Left cardiac atrium (tissue), 4 donors: ENCODE data around the gene CAPN15. TPM values are rescaled to one million over a fixed set of nuclear protein-coding genes. Genes with fewer than 3 reads are reported as not detected.
A peak's percentile ranks its signal among the peaks of the same experiment; 100 is the strongest.
"Not testable (repeated sequence)": the region's sequence is repeated elsewhere in the genome, so short reads cannot be mapped to it uniquely, and the experiment has no call there.

Experiments used
- ATAC-seq, 2 donors: fragments of 200-7000 bp; cut with Tn5 transposase; one replicate each; pipeline ENCODE4 v1.9.1; 2020; ENCODE audit warnings: mild to moderate bottlenecking in 2 of 2, moderate library complexity in 2 of 2
- DNase-seq: peaks from one replicate; pipeline ENCODE4 v3.0.0-alpha.2; 2020
- intact Hi-C, 2 donors: fragments of 100-400 bp; cut with DNase I; formaldehyde crosslinking; loops; one replicate each; pipeline versions ENCODE4 v1.14.1 to v1.15.1; 2022 to 2023
- microRNA-seq, 2 donors: library from miRNA; unstranded; fragments of <30 nt; microRNA quantifications; one replicate each; pipeline ENCODE4 v1.2.0, GENCODE V29; 2020
- total RNA-seq, 2 donors: library from RNA; stranded (reverse); fragmentation: NEBNext Ultra II Directional; extraction: Animal tissue kit (Norgen Biotek cat#: 25700); gene quantifications; one replicate each; pipeline ENCODE4 v1.2.1, GENCODE V29; 2021
- donor health status: DM: no; HTN: yes; CAD: no.
- donor health status: DM: no; HTN: yes; CAD: no; lungs with severe emphysema.
- donor health status: DM: yes; HTN: yes; CAD: no.
- donor health status: Dilated cardiomyopathy.

Gene CAPN15
- total RNA-seq, 2 donors from 2014 or later, result 19.2 to 25.8 TPM

DNA sequence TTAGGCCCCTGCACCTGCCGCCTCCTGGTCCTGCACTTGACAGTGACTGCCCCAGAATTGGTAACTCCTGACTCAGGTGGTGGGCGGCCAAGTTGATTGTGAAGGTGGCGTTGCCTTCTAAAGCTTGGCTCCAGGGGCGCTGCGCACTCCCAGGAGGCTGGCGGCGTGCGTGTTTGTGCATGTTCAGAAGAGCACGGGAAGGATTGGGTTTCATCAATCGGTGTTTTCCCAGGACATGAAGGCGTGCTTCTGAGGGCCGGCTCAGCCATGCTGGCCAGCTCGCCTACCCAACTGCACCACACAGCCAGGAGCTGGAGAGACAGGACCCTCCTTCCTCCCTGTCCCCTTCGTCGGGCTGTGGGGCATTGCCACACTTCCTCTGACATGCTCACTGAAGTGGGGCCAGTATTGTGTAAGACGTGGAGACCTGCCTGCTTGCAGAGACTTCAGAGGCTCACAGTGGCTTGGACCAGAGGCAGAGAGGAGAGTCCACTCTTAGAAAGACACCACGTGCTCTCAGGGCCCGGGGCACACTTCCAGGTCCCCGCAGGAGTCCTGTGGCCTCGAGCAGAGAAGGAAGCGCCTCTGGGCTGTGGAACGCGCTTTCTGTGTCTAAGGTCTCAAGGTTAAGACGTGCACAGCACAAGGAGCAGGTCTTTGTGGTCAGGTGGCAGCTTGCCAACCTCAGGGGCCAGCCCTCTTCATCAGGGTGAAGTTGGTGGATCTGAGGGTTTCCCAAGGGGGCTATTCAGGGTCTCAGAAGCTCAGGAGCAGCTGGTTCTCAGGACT, 65.2 kb downstream of the CAPN15 start:
- intact Hi-C loops, result loop anchor here in 1 of 2 donors (5.0 kb wide), 1 partner anchor 45 kb away; the partner anchor contains the start of gene METTL26
- ATAC-seq, result no peak
- DNase-seq, result peak; percentile 61

DNA sequence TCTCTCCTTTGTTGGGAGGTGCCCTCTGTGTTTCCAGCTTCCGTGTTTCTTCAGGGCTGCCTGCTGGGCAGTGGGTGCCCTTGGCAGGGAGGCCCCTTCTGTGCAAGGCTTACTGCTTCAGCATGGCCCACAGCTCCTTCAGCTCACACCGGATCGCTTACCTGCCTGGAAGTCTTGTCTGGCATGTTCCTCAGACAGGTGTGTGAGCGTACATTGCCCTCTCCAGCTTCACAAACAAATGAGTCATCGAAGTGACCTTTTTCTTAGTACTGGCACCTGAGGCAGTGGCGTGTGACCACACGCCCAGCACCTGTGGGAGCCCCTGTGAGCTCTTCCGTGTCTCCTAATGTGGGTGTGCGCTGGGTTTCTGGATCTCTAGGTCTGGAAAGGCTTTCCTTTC, 65.9 kb downstream of the CAPN15 start:
- DNase-seq (no peak), ATAC-seq (no peak)
- intact Hi-C loops, result loop anchor here in 1 of 2 donors (5.0 kb wide), 1 partner anchor 44 kb away; the partner anchor contains the start of gene METTL26

DNA sequence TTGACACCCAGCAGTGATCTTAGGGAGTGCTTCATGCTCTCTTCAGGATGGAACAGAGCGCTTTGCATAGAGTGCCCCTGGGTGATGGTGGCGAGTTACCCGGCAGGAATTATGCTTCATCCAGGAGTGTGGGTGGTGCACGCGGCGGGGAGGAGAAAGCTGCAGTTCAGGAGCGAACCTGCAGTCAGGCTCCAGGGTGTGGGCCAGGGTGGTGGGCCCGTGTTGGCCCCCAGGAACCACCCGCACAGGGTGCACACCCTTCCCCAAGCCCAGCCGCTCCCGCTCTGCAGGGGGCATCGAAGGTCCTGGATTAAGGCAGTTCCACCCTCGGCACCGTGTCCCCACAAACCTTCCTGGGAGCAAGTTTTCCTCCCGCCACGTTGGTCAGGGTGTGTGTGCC, 66.3 kb downstream of the CAPN15 start:
- intact Hi-C loops, result loop anchor here in 1 of 2 donors (5.0 kb wide), 1 partner anchor 43 kb away; the partner anchor contains the start of gene METTL26
- no peak for DNase-seq
- ATAC-seq, result no peak

DNA sequence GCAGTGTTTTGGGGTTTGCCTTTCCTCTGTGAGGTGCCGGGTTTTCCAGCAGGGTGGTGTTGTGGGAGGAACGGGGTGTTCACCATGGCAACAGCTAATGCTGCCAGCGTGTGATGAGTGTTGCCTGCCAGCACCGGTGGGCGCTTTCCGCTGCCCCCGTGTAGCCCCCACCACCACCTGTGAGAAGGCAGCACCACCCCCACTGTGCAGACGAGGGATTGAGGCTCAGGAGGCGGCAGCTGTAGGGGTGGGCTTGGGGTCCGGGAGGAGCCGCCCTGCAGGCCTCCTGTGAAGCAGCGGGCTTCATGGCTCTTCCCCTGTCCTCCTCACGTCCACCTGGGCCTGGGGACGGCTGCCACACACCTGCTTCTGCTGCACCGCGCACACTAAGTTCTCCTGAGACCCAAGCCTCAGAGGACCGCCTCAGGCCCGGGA, 67.6 kb downstream of the CAPN15 start:
- intact Hi-C loops, result no loop called here
- DNase-seq (no peak), ATAC-seq (no peak)

DNA sequence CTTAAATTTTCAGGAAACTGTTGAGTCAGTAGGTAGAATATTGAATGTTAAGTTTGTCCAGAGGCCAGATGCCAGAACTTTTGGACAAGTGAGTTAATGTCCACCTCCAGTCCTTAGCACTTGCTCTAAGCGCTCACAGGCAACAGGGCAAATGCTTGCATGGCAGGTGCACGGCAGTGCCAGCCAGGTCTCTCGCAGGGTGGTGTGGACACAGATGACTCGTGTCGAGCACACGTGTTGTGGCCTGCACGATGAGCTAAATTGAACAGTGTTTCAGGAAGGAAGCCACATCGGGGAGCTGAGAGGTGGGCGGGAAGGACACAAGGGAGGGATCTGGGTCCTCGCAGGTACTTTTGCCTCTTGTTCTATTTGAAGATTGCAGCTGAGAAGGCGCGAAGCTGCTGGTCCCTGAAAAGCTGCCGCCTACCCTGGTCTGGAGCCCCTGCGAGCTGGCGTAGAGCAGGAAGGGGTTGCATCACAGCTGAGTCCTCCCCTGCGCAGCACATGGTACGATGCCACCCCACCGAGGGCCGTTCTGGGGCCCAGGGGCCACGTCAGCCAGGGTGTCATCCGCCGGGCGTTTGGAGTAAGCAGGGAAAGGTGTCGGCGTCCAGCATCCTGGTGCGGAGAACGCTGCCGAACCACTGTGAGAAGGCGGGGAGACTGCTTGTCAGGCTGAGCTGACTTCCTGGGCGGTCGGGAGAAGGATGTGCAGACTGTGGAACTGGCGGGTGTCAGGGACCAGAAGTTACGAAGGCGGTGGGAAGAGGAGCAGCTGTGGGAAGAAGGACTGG, 68.6 kb downstream of the CAPN15 start:
- intact Hi-C loops, result no loop called here
- ATAC-seq (no peak), DNase-seq (no peak)

DNA sequence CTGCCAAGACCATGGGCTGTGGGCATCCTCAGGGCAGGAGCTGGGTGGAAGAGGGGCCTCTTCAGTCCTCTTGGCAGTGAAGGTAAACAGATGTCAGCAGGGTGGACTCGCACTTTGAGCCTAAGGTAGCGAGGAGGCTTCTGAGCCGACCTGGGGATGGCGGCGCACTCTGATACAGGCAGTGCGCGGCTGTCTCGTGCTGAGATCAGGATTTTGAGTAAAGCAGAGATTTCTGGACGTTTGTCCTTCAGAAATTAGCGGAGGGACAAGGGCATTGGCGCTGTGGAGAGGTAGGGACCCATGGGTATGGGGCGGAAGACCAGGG, 69.2 kb downstream of the CAPN15 start:
- intact Hi-C loops, result no loop called here
- ATAC-seq (no peak), DNase-seq (no peak)

DNA sequence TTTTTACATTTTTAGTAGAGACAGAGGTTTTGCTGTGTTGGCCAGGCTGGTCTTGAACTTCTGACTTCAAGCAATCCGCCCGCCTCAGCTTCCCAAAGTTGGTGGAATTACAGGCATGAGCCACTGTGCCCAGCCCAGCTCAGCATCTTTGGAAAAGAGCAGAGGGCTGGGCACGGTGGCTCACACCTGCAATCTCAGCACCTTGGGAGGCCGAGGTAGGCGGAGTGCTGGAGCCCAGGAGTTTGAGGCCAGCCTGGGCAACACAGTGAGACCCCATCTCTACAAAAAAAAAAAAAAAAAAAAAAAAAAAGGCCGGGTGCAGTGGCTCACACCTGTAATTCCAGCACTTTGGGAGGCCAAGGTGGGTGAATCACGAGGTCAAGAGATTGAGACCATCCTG, 70.1 kb downstream of the CAPN15 start:
- intact Hi-C loops, DNase-seq, ATAC-seq: not testable (repeated sequence)

DNA sequence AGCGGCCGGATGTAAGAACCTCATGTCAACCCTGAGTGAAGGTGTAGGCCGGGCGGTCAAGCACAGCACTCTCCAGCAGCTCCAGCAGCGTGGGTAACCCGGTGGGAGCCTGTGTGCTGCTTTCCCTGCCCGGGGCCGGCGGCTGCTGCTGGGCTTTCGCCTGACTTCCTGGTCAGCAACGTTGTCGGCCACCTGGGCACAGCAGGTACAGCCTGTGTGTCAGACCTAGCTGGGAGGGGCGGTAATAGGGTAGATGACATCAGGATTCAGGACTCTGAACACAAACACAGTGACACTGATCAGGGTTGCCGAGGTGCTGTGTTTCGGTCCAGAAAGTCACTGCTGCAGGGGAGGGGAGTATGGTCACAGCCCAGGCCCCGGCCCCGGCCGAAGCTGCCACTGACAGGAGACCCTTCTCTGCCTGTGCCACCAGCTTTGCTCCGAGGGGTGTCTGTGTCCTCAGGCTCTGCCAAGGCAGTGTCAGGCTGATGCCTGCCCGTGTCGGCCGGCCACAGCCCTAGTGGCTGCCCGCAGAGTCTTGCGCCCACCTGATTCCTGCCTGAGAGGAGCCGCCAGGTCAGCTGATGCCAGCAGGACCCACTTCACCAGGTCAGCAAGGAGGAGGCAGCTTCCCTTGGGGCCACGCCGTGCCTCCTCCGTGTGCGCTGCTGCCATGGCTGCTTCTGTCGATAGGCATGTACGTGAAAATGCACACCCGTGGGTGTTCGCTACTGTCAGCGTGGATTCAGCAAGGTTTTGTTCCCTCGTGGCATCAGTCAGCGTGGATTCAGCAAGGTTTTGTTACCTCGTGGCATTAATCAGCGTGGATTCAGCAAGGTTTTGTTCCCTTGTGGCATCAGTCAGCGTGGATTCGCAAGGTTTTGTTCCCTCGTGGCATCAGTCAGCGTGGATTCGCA, 71.6 kb downstream of the CAPN15 start:
- DNase-seq, result no peak
- intact Hi-C loops, result no loop called here
- ATAC-seq, result no peak

DNA sequence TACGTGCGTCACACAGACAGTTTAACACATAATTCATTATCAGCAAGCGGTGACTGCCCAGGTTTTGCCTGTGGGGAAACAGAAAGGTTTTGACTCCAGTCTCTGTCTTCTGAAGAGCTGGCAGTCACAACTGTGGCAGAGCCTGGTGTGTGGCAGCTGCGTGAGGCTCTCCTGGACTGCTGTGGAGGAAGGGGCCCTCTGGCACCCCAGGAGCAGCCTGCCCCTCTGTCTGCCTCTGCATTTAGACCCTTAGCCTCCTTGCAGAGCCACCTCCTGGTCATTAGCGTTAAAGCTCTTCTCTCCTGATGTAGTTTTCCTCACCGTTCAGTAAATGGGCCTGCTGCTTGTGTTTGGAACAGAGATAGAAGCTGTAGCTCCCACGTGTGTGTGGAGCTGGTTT, 73.3 kb downstream of the CAPN15 start:
- DNase-seq (no peak), ATAC-seq (no peak)
- intact Hi-C loops, result no loop called here

DNA sequence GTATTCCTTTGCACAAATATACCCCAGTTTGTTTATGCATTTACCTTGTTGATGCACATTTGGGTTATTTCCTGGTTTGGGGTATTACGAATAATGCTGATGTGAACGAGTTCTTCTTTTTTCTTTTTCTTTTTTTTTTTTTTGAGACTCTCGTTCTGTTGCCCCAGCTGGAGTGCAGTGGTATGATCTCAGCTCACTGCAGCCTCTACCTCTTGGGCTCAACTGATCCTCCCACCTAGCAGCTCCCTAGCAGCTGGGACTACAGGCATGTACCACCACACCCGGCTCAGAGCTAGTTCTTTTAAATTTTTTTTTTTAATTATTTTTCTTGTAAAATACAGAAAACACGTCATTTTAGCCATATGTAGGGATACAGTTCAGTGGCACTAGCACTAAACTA, 76.4 kb downstream of the CAPN15 start:
- intact Hi-C loops, result no loop called here
- DNase-seq, result no peak
- no peak for ATAC-seq

Small RNAs within 50 kb of the gene (microRNA-seq; reads per million reads assigned to microRNA genes)
- gene MIR3176, result 0.60 to 1.1 reads per million in 2 donors
- 0.20 to 0.82 reads per million in 2 donors for gene MIR5587

Other genes starting within 250 kb of the CAPN15 start
- gene ARHGDIG, start 247.1 kb upstream of the CAPN15 start, total RNA-seq, result 1 to 10 TPM; 4.9 to 5.1 TPM
- 1 to 10 TPM; 2.4 to 3.6 TPM for gene PDIA2, start 244.5 kb upstream of the CAPN15 start, total RNA-seq
- gene AXIN1, start 175.0 kb upstream of the CAPN15 start, total RNA-seq, result 10 to 100 TPM; 10.9 to 12.3 TPM
- gene MRPL28, start 157.2 kb upstream of the CAPN15 start, total RNA-seq, result 10 to 100 TPM; 63.2 to 63.4 TPM
- gene PGAP6, start 145.7 kb upstream of the CAPN15 start, total RNA-seq, result 10 to 100 TPM; 27.3 to 33.5 TPM
- gene NME4, start 130.5 kb upstream of the CAPN15 start, total RNA-seq, result 10 to 100 TPM; 45.3 to 71.1 TPM
- gene DECR2, start 125.8 kb upstream of the CAPN15 start, total RNA-seq, result 10 to 100 TPM in 1 of 2 donors, 1 to 10 TPM in 1; 8.9 to 15.9 TPM
- 10 to 100 TPM; 24.2 to 38.1 TPM for gene RAB11FIP3, start 102.1 kb upstream of the CAPN15 start, total RNA-seq
- not detected for gene PRR35, start 32.7 kb downstream of the CAPN15 start, total RNA-seq
- gene NHLRC4, start 39.3 kb downstream of the CAPN15 start, total RNA-seq, result under 1 TPM; 0.10 to 0.97 TPM
- gene PIGQ, start 42.3 kb downstream of the CAPN15 start, total RNA-seq, result 10 to 100 TPM; 19.1 to 21.3 TPM
- 10 to 100 TPM in 1 of 2 donors, 1 to 10 TPM in 1; 9.9 to 13.5 TPM for gene RAB40C, start 62.4 kb downstream of the CAPN15 start, total RNA-seq
- under 1 TPM; 0.21 to 0.50 TPM for gene WFIKKN1, start 103.3 kb downstream of the CAPN15 start, total RNA-seq
- gene METTL26, start 108.6 kb downstream of the CAPN15 start, total RNA-seq, result 10 to 100 TPM; 42.8 to 61.8 TPM
- 100 to 1,000 TPM in 1 of 2 donors, 10 to 100 TPM in 1; 92.8 to 117 TPM for gene MCRIP2, start 114.1 kb downstream of the CAPN15 start, total RNA-seq
- 10 to 100 TPM in 1 of 2 donors, 1 to 10 TPM in 1; 9.6 to 15.5 TPM for gene WDR90, start 121.7 kb downstream of the CAPN15 start, total RNA-seq
- 100 to 1,000 TPM in 1 of 2 donors, 10 to 100 TPM in 1; 73.8 to 106 TPM for gene RHOT2, start 140.4 kb downstream of the CAPN15 start, total RNA-seq
- gene RHBDL1, start 148.0 kb downstream of the CAPN15 start, total RNA-seq, result 1 to 10 TPM; 1.2 TPM
- 100 to 1,000 TPM in 1 of 2 donors, 10 to 100 TPM in 1; 89.1 to 101 TPM for gene STUB1, start 152.7 kb downstream of the CAPN15 start, total RNA-seq
- 10 to 100 TPM; 45.5 to 48.9 TPM for gene JMJD8, start 156.6 kb downstream of the CAPN15 start, total RNA-seq
- gene WDR24, start 162.7 kb downstream of the CAPN15 start, total RNA-seq, result 1 to 10 TPM; 8.2 TPM
- gene FBXL16, start 178.1 kb downstream of the CAPN15 start, total RNA-seq, result 1 to 10 TPM in 1 of 2 donors, under 1 TPM in 1; 0.32 to 1.0 TPM
- gene METRN, start 187.4 kb downstream of the CAPN15 start, total RNA-seq, result 10 to 100 TPM; 53.7 to 56.8 TPM
- gene ANTKMT, start 193.4 kb downstream of the CAPN15 start, total RNA-seq, result 10 to 100 TPM; 32.5 to 36.8 TPM
- gene CCDC78, start 198.7 kb downstream of the CAPN15 start, total RNA-seq, result under 1 TPM; 0.50 to 0.56 TPM
- 10 to 100 TPM; 12.0 to 15.8 TPM for gene HAGHL, start 199.4 kb downstream of the CAPN15 start, total RNA-seq
- gene CIAO3, start 213.3 kb downstream of the CAPN15 start, total RNA-seq, result 10 to 100 TPM; 22.6 to 23.3 TPM
- 10 to 100 TPM; 12.6 to 13.0 TPM for gene MSLN, start 233.0 kb downstream of the CAPN15 start, total RNA-seq